Smooth muscle cell (in vitro differentiated cells): Measurements from ENCODE around the gene UBQLN4. TPM values are rescaled to one million over a fixed set of nuclear protein-coding genes. Genes with fewer than 3 reads are reported as not detected.

ENCODE experiments used
- DNase-seq: peaks from one replicate; lab custom pipeline; 2025; ENCODE audit not compliant: unreplicated experiment; lab: John Stamatoyannopoulos, UW
- H2AFZ ChIP-seq: fragments of 200-600 bp; sonication (generic); 2 replicates; pipeline ENCODE4 v1.6.0; 2016; ENCODE audit warnings: antibody characterized with exemption, low read depth, mild to moderate bottlenecking
- H3F3A ChIP-seq: fragments of 200-600 bp; sonication (generic); 2 replicates; pipeline ENCODE4 v1.6.0; 2017; ENCODE audit warnings: antibody characterized with exemption, low read depth
- H3K27ac ChIP-seq: fragments of 200-600 bp; sonication (generic); 2 replicates; pipeline ENCODE4 v1.5.1; 2016; ENCODE audit warnings: low read depth, mild to moderate bottlenecking
- H3K27me3 ChIP-seq: fragments of 200-600 bp; sonication (generic); 2 replicates; pipeline ENCODE4 v1.6.1; 2016; ENCODE audit warnings: low read depth, mild to moderate bottlenecking
- H3K36me3 ChIP-seq: fragments of 200-600 bp; sonication (generic); 2 replicates; pipeline ENCODE4 v1.5.1; 2016; ENCODE audit warnings: low read depth
- H3K4me1 ChIP-seq: fragments of 200-600 bp; sonication (generic); 2 replicates; pipeline ENCODE4 v1.5.1; 2016; ENCODE audit warnings: low read depth
- H3K4me2 ChIP-seq: fragments of 200-600 bp; sonication (generic); 2 replicates; pipeline ENCODE4 v1.6.0; 2016; ENCODE audit warnings: mild to moderate bottlenecking
- H3K4me3 ChIP-seq: fragments of 200-600 bp; sonication (generic); 2 replicates; pipeline ENCODE4 v1.5.1; 2016; ENCODE audit warnings: mild to moderate bottlenecking
- H3K79me2 ChIP-seq: fragments of 200-600 bp; sonication (generic); 2 replicates; pipeline ENCODE4 v1.6.0; 2016; ENCODE audit warnings: low read depth, mild to moderate bottlenecking
- H3K9ac ChIP-seq: fragments of 200-600 bp; sonication (generic); 2 replicates; pipeline ENCODE4 v1.6.0; 2016; ENCODE audit warnings: low read depth
- H3K9me3 ChIP-seq: fragments of 200-600 bp; sonication (generic); replicated peaks from 2 replicates; pipeline ENCODE4 v1.5.1; 2016; ENCODE audit warnings: low read depth
- H4K20me1 ChIP-seq: fragments of 200-600 bp; sonication (generic); 2 replicates; pipeline ENCODE4 v1.6.0; 2016; ENCODE audit warnings: low read depth
- CTCF ChIP-seq: fragments of 200-600 bp; sonication (generic); IDR thresholded peaks from 2 replicates; pipeline ENCODE4 v1.5.1; 2017; ENCODE audit warnings: borderline replicate concordance, mild to moderate bottlenecking, antibody characterized with exemption; ENCODE audit not compliant: insufficient read depth, poor library complexity, severe bottlenecking
- WGBS: methylation state at CpG from one replicate; pipeline ENCODE4 v1.1.7; 2016; ENCODE audit warnings: low lambda C conversion rate; 5-methylcytosine and 5-hydroxymethylcytosine counted together
- polyA plus RNA-seq: library from polyadenylated mRNA; unstranded; fragments of >200 nt; fragmentation: Nextera tagmentation; extraction: Ambion mirVana; gene quantifications from 2 replicates; pipeline ENCODE4 v1.2.1, GENCODE V29; 2016
- total RNA-seq: library from RNA; depleted of rRNA; stranded (reverse); fragments of >200 nt; gene quantifications from 2 replicates; pipeline ENCODE4 v1.2.3, GENCODE V29; 2014

Gene UBQLN4
- total and polyA plus RNA-seq, 2 experiments from 2014 or later: 18.1 to 19.4 TPM

- Histone ChIP-seq H3K4me2 (no peak overlapping the region), H3K9ac (no peak overlapping the region), H3K36me3 (no peaks in the 10 kb centered on the region), H3K4me3 (no peak overlapping the region), H3K4me1 (no peaks in the 10 kb centered on the region), H3K9me3 (no peaks in the 10 kb centered on the region), H4K20me1 (no peaks in the 10 kb centered on the region), H3K27me3 (no peaks in the 10 kb centered on the region), H3F3A (no peaks in the 10 kb centered on the region), H3K79me2 (no peaks in the 10 kb centered on the region), H2AFZ (no peak overlapping the region), H3K27ac (no peak overlapping the region)
- no peak for TF ChIP-seq CTCF
- WGBS: 90% methylated on average over 4 of the region's 4 CpGs
- DNase-seq: no peak
Observed at GRCh38 chr1:156026588-156026987, 27.0 kb downstream of the UBQLN4 start.

GRCh38 chr1:156025876-156026275, 27.7 kb downstream of the UBQLN4 start:
- H3K4me3 ChIP-seq: no peak overlapping the region
- peak; percentile 2 for DNase-seq
- 17% methylated on average over 9 of the region's 9 CpGs for WGBS
- H3K36me3 ChIP-seq: no peaks in the 10 kb centered on the region
- H3F3A ChIP-seq: no peaks in the 10 kb centered on the region
- H3K4me2 ChIP-seq: no peak overlapping the region
- peak; percentile 45 for TF ChIP-seq CTCF
- no peaks in the 10 kb centered on the region for H4K20me1 ChIP-seq
- no peak overlapping the region for H3K9ac ChIP-seq
- no peak overlapping the region for H2AFZ ChIP-seq
- no peaks in the 10 kb centered on the region for H3K9me3 ChIP-seq
- H3K79me2 ChIP-seq: no peaks in the 10 kb centered on the region
- no peaks in the 10 kb centered on the region for H3K4me1 ChIP-seq
- no peaks in the 10 kb centered on the region for H3K27me3 ChIP-seq
- no peak overlapping the region for H3K27ac ChIP-seq

GRCh38 chr1:156024801-156025200, 28.8 kb downstream of the UBQLN4 start:
- no peak overlapping the region for H3K4me2 ChIP-seq
- no peak for DNase-seq
- H4K20me1 ChIP-seq: peaks cover 2% of the 10 kb centered on the region
- no peak overlapping the region for H3K27ac ChIP-seq
- H3K79me2 ChIP-seq: peaks cover 9% of the 10 kb centered on the region
- no peak overlapping the region for H3K4me3 ChIP-seq
- no peaks in the 10 kb centered on the region for H3K27me3 ChIP-seq
- H3K9ac ChIP-seq: no peak overlapping the region
- no peak for TF ChIP-seq CTCF
- 95% methylated on average over 5 of the region's 5 CpGs for WGBS
- H3K9me3 ChIP-seq: no peaks in the 10 kb centered on the region
- no peak overlapping the region for H2AFZ ChIP-seq
- no peaks in the 10 kb centered on the region for H3K36me3 ChIP-seq
- no peaks in the 10 kb centered on the region for H3F3A ChIP-seq
- H3K4me1 ChIP-seq: peaks cover 3% of the 10 kb centered on the region

GRCh38 chr1:156021954-156022353, 31.6 kb downstream of the UBQLN4 start:
- WGBS: 94% methylated on average over 2 of the region's 2 CpGs
- H3F3A ChIP-seq: peaks cover 9% of the 10 kb centered on the region
- H3K4me3 ChIP-seq: no peak overlapping the region
- H3K27ac ChIP-seq: no peak overlapping the region
- H2AFZ ChIP-seq: no peak overlapping the region
- no peak overlapping the region for H3K4me2 ChIP-seq
- no peak for TF ChIP-seq CTCF
- peaks cover 15% of the 10 kb centered on the region for H4K20me1 ChIP-seq
- DNase-seq: no peak
- H3K36me3 ChIP-seq: no peaks in the 10 kb centered on the region
- peaks cover 9% of the 10 kb centered on the region for H3K4me1 ChIP-seq
- peaks cover 38% of the 10 kb centered on the region for H3K79me2 ChIP-seq
- no peaks in the 10 kb centered on the region for H3K27me3 ChIP-seq
- H3K9me3 ChIP-seq: no peaks in the 10 kb centered on the region
- no peak overlapping the region for H3K9ac ChIP-seq
